Smooth muscle cell of the pulmonary artery (primary cell): ENCODE results near the gene HS3ST6. TPM values are rescaled to one million over a fixed set of nuclear protein-coding genes. Genes with fewer than 3 reads are reported as not detected.

Source experiments
- total RNA-seq: library from RNA; depleted of rRNA; stranded (reverse); fragments of >200 nt; gene quantifications from 2 replicates; pipeline ENCODE4 v1.2.3, GENCODE V29; 2014

HS3ST6 gene
- not detected in 2 replicates for total RNA-seq

DNA sequence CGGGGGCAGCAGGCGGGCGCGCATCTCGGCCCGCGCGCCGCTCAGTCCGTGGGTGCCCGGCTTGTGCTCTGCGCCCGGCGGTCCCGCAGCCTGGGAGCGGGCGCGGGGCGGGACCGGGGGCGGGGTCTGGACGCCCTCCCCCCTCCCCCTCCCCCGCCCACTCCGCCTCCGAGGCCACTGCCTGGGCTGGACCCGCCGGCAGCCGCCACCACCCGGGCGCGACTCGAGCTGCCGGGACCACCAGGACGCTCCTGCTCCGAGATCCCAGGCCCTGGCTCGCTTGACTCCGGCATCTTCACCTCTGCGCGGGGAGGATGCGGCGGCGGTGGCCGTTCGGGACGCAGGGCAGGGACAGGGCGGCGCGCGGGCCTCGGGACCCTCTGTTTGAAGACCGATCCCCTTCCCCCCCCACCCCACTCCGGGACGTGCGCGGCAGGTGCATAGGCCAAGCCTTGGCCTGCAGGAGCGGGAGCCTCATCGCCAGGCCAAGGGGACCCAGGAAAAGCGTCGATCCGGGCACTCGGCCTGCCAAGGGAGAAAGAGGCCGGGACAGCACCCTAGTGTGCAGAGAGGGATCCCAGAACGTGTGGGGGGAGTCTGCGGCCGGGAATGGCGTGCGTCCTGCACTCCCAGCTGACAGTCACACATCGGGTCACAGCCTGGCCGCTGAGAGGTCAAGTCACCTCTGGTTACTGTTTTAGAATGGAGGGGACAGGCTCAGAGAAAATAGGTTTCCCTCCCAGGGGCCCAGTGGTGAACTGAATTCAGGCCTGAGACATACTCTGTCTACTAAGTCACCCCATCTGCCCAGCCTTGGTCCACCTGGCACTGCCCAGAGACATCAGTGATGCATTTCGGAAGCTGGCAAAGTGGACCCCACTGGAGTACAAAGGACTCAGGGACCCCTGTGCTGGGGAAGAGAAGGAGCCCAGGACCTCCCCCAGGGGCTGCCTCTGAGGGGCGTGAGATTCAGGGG is at the start of gene HS3ST6:
Gene HS3ST6 (minus strand): TSS at position 65 of the 976 bp plus-strand sequence. CDS start 92 bp downstream, outside the sequence.

DNA sequence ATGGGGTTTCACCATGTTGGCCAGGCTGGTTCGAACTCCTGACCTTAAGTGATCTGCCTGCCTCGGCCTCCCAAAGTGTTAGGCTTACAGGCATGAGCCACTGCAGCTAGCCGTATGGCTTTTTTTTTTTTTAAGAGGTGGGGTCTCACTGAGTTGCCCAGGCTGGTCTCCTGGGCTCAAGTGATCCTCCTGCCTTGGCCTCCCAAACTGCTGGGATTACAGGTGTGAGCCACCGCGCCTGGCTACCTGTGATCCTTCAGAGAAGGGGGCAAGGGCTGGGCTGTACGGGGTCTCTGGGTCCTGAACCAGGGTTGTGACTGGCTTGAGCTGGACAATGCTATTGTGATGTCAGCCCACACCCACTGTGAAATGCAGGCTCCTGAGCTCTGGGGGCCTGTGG is 48.2 kb upstream of the HS3ST6 start, which contains the start of gene RNF151:
Gene RNF151 (plus strand): TSS at position 397 of the 400 bp plus-strand sequence. CDS start 26 bp downstream, outside the sequence.

DNA sequence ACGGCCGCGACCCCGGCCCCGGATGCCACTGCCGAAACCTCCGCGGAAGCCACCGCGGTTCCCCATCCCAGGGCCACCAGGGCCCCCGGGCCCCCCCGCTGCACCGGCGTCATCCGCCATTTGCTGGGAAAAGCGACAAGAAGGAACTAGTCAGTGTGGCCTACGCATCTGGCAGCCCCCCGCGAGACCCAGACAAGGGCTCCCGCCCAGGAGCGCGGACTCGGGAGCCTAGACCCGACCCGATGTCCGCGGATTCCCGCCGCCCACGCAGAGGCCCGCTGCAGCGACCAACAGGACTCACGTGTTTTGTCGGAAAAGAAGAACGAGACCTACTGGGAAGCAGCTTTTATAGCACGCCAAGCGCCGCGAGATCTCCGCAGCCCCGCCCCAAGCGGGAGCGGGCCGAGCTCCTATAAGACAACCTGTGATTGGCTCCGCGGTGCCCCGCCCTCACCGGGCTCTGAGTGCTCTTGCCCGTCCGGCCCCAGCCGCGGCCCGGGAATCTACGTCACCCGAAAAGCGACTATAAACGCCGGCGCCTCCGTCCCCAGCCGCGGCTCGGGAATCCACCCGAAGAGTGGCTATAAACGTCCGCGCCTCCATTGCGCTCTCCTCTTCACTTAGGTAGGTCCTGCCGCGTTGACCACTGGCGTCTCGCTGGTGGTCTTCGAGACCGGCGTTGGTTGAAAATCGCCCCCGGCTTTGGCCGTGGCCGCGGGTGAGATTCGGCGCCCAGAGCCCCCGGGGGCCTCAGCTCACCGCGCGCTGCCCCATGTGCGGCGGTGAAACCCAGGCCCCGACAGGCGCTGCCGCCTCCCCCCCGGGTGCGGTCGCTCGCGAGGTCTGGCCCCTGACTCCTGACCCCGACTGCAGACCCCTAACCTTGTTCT is 46.5 kb upstream of the HS3ST6 start, which contains the start of gene RPS2:
Gene RPS2 (minus strand): TSS at position 321 of the 890 bp plus-strand sequence. CDS start 201 bp downstream, at position 120.

DNA sequence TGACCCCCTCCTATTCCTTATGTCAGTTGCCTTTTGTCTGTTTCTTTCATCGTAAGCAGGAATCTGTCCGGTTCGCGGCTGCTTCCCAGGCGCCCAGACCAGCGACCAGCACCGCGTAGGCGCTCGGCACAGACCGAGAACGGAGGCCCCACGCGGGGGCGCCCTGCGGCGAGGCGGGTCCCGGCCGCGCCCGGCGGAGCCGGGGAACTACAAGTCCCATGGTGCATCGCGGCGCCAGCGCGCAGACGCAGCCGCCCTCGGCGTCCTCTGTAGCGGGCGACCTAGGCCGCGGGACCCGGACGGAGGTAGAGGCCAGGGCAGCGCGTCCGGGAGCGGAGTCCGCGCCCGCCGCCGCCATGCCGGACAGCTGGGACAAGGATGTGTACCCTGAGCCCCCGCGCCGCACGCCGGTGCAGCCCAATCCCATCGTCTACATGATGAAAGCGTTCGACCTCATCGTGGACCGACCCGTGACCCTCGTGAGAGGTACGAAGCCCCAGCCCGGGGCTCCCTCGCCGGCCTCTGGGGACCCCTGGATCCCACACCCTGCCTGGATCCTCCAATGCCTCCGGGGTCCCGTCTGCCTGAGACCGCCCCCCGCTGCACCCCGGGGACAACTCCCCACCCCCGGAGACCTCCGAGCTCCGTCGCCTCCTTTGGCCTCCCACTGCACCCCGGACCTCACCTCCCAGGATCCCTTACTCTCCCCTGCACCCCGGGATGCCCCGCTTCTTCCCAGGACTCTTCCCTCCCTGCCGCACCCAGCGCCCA is 41.2 kb upstream of the HS3ST6 start, which contains the start of gene NDUFB10:
Gene NDUFB10 (plus strand): TSS at position 270 of the 771 bp plus-strand sequence. CDS start 87 bp downstream, at position 357.

DNA sequence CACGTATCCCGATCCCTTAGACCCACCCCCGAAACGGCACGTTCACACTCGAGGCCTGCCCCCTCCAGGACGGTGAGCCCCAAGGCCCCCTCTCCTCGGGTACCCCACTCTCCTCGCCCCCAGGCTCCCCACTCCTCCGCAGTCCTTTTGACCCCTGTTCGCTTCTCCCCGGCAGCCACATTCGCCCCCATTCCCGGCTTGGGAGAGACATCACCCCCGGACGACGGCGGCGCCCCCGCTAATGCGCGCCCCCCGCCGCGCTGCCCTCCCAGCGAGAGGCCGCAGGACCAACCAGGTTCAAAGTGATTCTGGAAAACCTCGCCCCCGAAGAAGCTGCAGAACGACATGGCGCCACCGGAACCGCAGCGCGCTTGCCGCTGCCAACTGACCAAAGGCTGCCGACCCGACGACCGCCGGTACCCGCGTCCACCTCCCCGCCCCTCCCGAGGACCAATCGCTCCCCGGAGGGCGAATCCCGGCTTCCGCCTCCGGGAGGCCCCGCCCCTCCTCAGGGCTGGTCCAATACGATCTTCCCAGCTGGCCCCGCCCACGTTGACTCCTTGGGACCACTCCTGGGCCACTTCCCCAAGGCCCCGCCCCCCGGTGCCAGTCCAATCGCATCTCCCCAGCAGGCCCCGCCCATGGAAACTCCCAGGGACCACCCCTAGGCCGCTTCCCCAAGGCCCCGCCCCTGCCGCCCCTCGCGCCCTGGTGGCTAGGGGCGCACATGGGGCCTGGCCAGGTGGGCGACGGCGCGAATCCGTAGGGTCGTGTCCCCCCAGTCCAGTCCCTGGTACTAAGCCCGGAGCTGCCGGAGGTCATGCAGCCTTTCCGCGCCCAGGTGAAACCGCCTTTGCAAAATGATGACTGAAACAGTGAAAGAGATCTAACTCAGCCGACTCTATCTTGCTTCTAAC is 24.9 kb upstream of the HS3ST6 start, which contains the start of gene MSRB1:
Gene MSRB1 (minus strand): TSS at position 390 of the 917 bp plus-strand sequence. CDS start 43 bp downstream, at position 347.

DNA sequence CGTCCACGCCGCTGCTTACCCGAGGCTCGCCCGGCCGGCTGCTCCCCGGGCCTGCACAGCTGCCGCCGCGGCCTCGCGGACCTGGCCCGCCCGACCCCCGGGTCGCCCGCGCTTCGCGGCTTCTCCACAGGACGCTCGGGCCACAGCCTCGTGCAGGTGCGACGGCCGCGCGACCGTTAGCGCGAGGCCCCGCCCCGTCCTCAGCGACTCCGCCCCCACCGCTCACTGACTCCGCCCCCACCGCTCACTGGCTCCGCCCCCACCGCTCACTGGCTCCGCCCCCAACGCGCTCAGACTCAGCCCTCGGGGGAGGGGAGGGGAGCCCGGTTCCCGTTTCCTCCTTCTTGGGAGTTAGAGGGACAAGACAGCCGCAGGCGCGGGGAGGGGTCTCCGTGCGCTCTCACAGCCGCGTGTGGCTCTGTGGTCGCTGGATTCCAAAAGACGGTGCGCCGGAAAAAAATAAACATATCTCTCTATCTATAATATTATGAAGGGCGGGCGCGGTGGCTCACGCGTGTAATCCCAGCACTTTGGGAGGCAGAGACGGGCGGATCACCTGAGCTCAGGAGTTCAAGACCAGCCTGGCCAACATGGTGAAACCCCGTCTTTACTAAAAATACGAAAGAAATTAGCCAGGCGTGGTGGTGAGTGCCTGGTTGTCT is 46.1 kb downstream of the HS3ST6 start, which contains the start of gene MEIOB:
Gene MEIOB (minus strand): TSS at position 191 of the 662 bp plus-strand sequence. CDS start 3,989 bp downstream, outside the sequence.

Other genes with a start within 250 kb of the HS3ST6 start
- gene JPT2, start 240.1 kb downstream of the HS3ST6 start, total RNA-seq = 32.5 and 36.1 TPM in 2 replicates
- gene MAPK8IP3, start 212.2 kb downstream of the HS3ST6 start, total RNA-seq = 34.4 and 48.0 TPM in 2 replicates
- 45.3 and 61.7 TPM in 2 replicates for gene NME3, start 146.9 kb downstream of the HS3ST6 start, total RNA-seq
- gene EME2, start 145.6 kb downstream of the HS3ST6 start, total RNA-seq = 8.5 and 15.9 TPM in 2 replicates
- gene MRPS34, start 145.3 kb downstream of the HS3ST6 start, total RNA-seq = 42.2 and 57.1 TPM in 2 replicates
- gene SPSB3, start 135.8 kb downstream of the HS3ST6 start, total RNA-seq = 30.7 and 34.6 TPM in 2 replicates
- gene NUBP2, start 135.5 kb downstream of the HS3ST6 start, total RNA-seq = 43.3 and 54.7 TPM in 2 replicates
- gene IGFALS, start 124.7 kb downstream of the HS3ST6 start, total RNA-seq = 0.17 TPM in 1 of 2 replicates, not detected in the other
- gene HAGH, start 91.6 kb downstream of the HS3ST6 start, total RNA-seq = 50.2 and 86.0 TPM in 2 replicates
- 59.8 and 96.2 TPM in 2 replicates for gene FAHD1, start 91.2 kb downstream of the HS3ST6 start, total RNA-seq
- gene MEIOB, start 46.3 kb downstream of the HS3ST6 start, total RNA-seq = not detected in 2 replicates
- gene MSRB1, start 24.8 kb upstream of the HS3ST6 start, total RNA-seq = 5.0 and 7.1 TPM in 2 replicates
- 0.07 TPM in 1 of 2 replicates, not detected in the other for gene RPL3L, start 36.3 kb upstream of the HS3ST6 start, total RNA-seq
- gene NDUFB10, start 41.1 kb upstream of the HS3ST6 start, total RNA-seq = 123 and 126 TPM in 2 replicates
- 1,723 and 1,779 TPM in 2 replicates for gene RPS2, start 46.4 kb upstream of the HS3ST6 start, total RNA-seq
- not detected in 2 replicates for gene RNF151, start 48.4 kb upstream of the HS3ST6 start, total RNA-seq
- 43.1 and 56.3 TPM in 2 replicates for gene TBL3, start 53.6 kb upstream of the HS3ST6 start, total RNA-seq
- not detected in 2 replicates for gene NOXO1, start 63.1 kb upstream of the HS3ST6 start, total RNA-seq
- 8.1 and 15.1 TPM in 2 replicates for gene GFER, start 65.8 kb upstream of the HS3ST6 start, total RNA-seq
- 4.0 and 12.5 TPM in 2 replicates for gene SYNGR3, start 71.6 kb upstream of the HS3ST6 start, total RNA-seq
- 16.4 and 29.0 TPM in 2 replicates for gene ZNF598, start 91.4 kb upstream of the HS3ST6 start, total RNA-seq
- gene NPW, start 101.4 kb upstream of the HS3ST6 start, total RNA-seq = 0.85 and 1.0 TPM in 2 replicates
- gene NHERF2, start 108.5 kb upstream of the HS3ST6 start, total RNA-seq = 66.8 and 76.2 TPM in 2 replicates
- gene NTHL1, start 129.4 kb upstream of the HS3ST6 start, total RNA-seq = 19.2 and 22.6 TPM in 2 replicates
- gene TSC2, start 129.6 kb upstream of the HS3ST6 start, total RNA-seq = 57.9 and 73.0 TPM in 2 replicates
- 276 and 395 TPM in 2 replicates for gene PKD1, start 217.5 kb upstream of the HS3ST6 start, total RNA-seq
- gene RAB26, start 230.2 kb upstream of the HS3ST6 start, total RNA-seq = 1.2 and 3.1 TPM in 2 replicates
- gene TRAF7, start 237.4 kb upstream of the HS3ST6 start, total RNA-seq = 70.4 and 97.4 TPM in 2 replicates